Bronchial epithelial cell (primary cell): ENCODE data around the gene PLCB1. TPM values are rescaled to one million over a fixed set of nuclear protein-coding genes. Genes with fewer than 3 reads are reported as not detected.

ENCODE experiments used
- DNase-seq: peaks from one replicate; pipeline ENCODE4 v3.0.0-alpha.2; 2010; ENCODE audit warnings: low read depth
- FAIRE-seq: peaks from 2 replicates; lab custom pipeline; 2011; peaks lifted over from hg19 to GRCh38; lab: Jason Lieb, UNC
- H3K27me3 ChIP-seq: 2 replicates; pipeline ENCODE4 v1.5.1; 2011; ENCODE audit warnings: low read length; ENCODE audit not compliant: control insufficient read depth, insufficient read depth
- H3K36me3 ChIP-seq: 2 replicates; pipeline ENCODE4 v1.5.1; 2011; ENCODE audit warnings: low read length; ENCODE audit not compliant: control insufficient read depth, insufficient read depth
- H3K4me3 ChIP-seq: 2 replicates; pipeline ENCODE4 v1.5.1; 2011; ENCODE audit warnings: mild to moderate bottlenecking, low read depth, low read length, control low read depth
- CTCF ChIP-seq: IDR thresholded peaks from 2 replicates; pipeline ENCODE4 v1.5.1; 2011; ENCODE audit warnings: mild to moderate bottlenecking, moderate library complexity, low read length, control low read depth, inconsistent platforms; ENCODE audit not compliant: insufficient read depth, severe bottlenecking
- total RNA-seq: library from RNA; depleted of rRNA; stranded (reverse); fragments of >200 nt; gene quantifications from 2 replicates; pipeline ENCODE4 v1.2.1, GENCODE V29; 2014

Gene PLCB1
- total RNA-seq, 1 donor from 2014 or later: 1.1 TPM

DNA sequence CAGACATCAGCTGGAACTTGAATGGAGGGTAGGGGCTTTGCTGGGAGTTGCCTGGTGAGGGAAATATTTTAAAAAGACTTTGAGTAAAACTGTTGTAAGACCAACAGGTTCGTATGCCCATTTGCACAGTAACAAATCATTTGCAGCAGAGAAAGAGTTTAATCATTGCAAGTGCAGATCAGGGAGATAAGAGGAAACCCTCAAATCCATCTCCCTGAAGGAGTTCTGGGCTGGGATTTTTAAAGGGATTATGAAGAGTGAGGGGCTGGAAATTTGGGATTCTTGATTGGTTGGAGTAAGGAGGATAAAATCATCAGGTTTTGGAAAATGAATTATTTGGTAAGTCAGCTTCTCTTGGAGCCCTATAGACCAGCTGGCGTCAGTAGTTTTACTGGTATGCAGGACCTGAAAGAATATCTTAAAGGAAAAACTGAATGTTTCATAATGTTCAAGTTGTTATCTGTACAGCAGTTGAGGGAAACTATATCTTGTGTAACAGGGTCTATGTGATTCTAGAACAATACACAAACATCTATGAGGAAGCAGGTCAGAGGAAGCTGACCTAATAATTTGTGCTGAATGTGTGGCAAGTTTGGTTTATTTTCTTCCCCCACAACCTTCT, 295.5 kb downstream of the PLCB1 start:
- FAIRE-seq (no peak), DNase-seq (no peak)
- no peak for TF ChIP-seq CTCF
- H3K27me3 ChIP-seq: no peaks in the 10 kb centered on the region
- no peak overlapping the region for H3K4me3 ChIP-seq
- H3K36me3 ChIP-seq: no peaks in the 10 kb centered on the region

DNA sequence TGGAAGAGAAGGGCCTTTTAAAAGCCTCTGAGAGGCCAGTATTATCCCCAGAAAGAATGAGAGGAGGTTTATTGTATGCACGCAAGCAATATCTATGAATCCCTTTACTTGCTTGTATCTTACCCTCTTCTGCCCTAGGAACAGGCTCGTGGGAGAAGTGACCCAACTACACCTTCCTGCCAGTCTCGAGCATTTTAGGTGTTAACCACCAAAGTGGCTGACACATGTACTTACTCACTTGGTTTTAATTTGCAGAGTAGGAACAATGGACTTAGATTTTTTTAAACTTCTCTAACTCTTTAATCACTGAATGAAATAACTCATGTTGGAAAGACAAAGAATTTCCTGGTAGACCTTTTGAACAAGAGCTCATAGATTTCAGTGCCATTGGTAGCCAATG, 296.9 kb downstream of the PLCB1 start:
- Histone ChIP-seq H3K4me3 (no peak overlapping the region), H3K27me3 (no peaks in the 10 kb centered on the region), H3K36me3 (no peaks in the 10 kb centered on the region)
- DNase-seq (no peak), FAIRE-seq (no peak)
- no peak for TF ChIP-seq CTCF

- H3K4me3 ChIP-seq: no peak overlapping the region
- DNase-seq (no peak), FAIRE-seq (no peak)
- H3K36me3 ChIP-seq: no peaks in the 10 kb centered on the region
- no peak for TF ChIP-seq CTCF
- no peaks in the 10 kb centered on the region for H3K27me3 ChIP-seq
These were observed 299.7 kb downstream of the PLCB1 start for GRCh38 chr20:8431538-8432434.

DNA sequence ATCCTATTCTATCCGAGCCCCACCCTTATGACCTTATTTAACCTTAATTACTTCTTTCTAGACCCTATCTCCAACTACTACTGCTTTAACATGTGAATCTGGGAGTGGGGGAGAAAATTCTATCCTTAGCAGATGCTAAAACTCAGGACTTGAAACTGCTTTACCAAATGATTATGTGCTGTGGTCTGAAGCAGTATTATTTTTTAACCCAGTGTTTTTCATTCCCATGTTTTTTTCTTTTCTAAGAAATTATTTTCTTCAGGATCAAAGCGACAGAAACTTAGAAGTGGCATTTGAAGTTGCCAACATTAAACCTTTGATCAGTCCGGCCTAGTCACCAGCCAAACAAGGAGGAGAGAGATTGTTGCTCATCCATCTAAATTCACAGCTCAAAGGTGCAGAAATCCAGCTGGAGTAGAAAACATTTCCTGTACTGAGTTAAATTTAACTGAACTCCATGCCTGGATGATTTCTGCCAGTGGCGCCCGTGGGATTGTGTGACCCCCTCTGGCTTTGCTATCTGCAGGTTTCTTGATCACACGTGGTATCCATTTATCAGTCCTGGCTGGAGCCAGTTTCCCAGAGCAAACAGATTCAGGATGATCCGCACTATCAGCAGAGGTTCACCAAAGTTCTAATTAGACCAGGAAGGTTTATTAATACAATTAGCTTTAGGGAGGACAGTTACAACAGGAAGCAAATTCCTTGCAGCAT, 300.5 kb downstream of the PLCB1 start:
- H3K4me3 ChIP-seq: no peak overlapping the region
- no peaks in the 10 kb centered on the region for H3K27me3 ChIP-seq
- no peaks in the 10 kb centered on the region for H3K36me3 ChIP-seq
- DNase-seq (no peak), FAIRE-seq (no peak)
- TF ChIP-seq CTCF: no peak

GRCh38 chr20:8433291-8433690, 301.2 kb downstream of the PLCB1 start:
- Histone ChIP-seq H3K27me3 (no peaks in the 10 kb centered on the region), H3K4me3 (no peak overlapping the region), H3K36me3 (no peaks in the 10 kb centered on the region)
- no peak for TF ChIP-seq CTCF
- FAIRE-seq (no peak), DNase-seq (no peak)
